Right lobe of liver (tissue), 4 donors: ENCODE results near the gene NFATC1.

Source experiments
- CTCF ChIP-seq, 4 donors: fragments of 200-600 bp in 3 of 4; fragments of 450-650 bp in 1 of 4; IDR thresholded peaks; one replicate each; pipeline versions ENCODE4 v1.5.1 to v1.8.0; 2016 to 2022; ENCODE audit warnings: antibody characterized with exemption in 4 of 4, mild to moderate bottlenecking in 2 of 4
- POLR2A ChIP-seq: fragments of 450-650 bp; IDR thresholded peaks from one replicate; pipeline ENCODE4 v1.6.1; 2017; ENCODE audit warnings: antibody characterized with exemption, mild to moderate bottlenecking
- donor health status: DM: no; HTN: no; CAD: no.
- donor health status: DM: no; HTN: no; CAD: no.
- donor health status: DM: no; HTN: yes; CAD: no.

GRCh38 chr18:79548986-79549637 lies 153.4 kb downstream of the NFATC1 start:
- TF ChIP-seq CTCF (IDR thresholded peaks at IDR 0.05) (no peak), POLR2A (no peak)
